ENCODE measurements around the gene SNX32.

The SNX32 gene

GRCh38 chr11:65797711-65798110, 36.1 kb upstream of the SNX32 start:
- DNase-seq = no peak

- DNase-seq = no peak
Measured at GRCh38 chr11:65798882-65799281, 34.9 kb upstream of the SNX32 start.

- no peak for DNase-seq
Measured at GRCh38 chr11:65801153-65801987, 32.4 kb upstream of the SNX32 start.

- DNase-seq = no peak
Measured at GRCh38 chr11:65802841-65803240, 30.9 kb upstream of the SNX32 start.

GRCh38 chr11:65803797-65804492, 29.8 kb upstream of the SNX32 start:
- DNase-seq = no peak

- no peak for DNase-seq
Measured at GRCh38 chr11:65806979-65807378, 26.8 kb upstream of the SNX32 start.

- no peak for DNase-seq
Measured at GRCh38 chr11:65808744-65809341, 24.9 kb upstream of the SNX32 start.

- DNase-seq = no peak
Measured at GRCh38 chr11:65809496-65809895, 24.3 kb upstream of the SNX32 start.

GRCh38 chr11:65810046-65810868, 23.5 kb upstream of the SNX32 start:
- DNase-seq = no peak

GRCh38 chr11:65811764-65812475, 21.8 kb upstream of the SNX32 start:
- DNase-seq = no peak

GRCh38 chr11:65814131-65814985, 19.4 kb upstream of the SNX32 start:
- DNase-seq = no peak

GRCh38 chr11:65814986-65815565, 18.7 kb upstream of the SNX32 start:
- DNase-seq = no peak

- no peak for DNase-seq
Measured at GRCh38 chr11:65816696-65817095, 17.1 kb upstream of the SNX32 start.

- no peak for DNase-seq
Measured at GRCh38 chr11:65817312-65817834, 16.4 kb upstream of the SNX32 start.

- no peak for DNase-seq
Measured at GRCh38 chr11:65817835-65818680, 15.7 kb upstream of the SNX32 start.

- no peak for DNase-seq
Measured at GRCh38 chr11:65821107-65821506, 12.7 kb upstream of the SNX32 start.

- DNase-seq = no peak
Measured at GRCh38 chr11:65822776-65823528, 10.8 kb upstream of the SNX32 start.

- no peak for DNase-seq
Measured at GRCh38 chr11:65826984-65827735, 6.6 kb upstream of the SNX32 start.
